ENCODE results near the gene PRAME. TPM values are rescaled to one million over a fixed set of nuclear protein-coding genes. Genes with fewer than 3 reads are reported as not detected.

PRAME gene
- total and polyA plus RNA-seq, 10 of the 15 experiments (the other 5 are each of a cell fraction or from before 2014, with no cell fraction given), result 0.40 to 2.5 (median 0.65) TPM

DNA sequence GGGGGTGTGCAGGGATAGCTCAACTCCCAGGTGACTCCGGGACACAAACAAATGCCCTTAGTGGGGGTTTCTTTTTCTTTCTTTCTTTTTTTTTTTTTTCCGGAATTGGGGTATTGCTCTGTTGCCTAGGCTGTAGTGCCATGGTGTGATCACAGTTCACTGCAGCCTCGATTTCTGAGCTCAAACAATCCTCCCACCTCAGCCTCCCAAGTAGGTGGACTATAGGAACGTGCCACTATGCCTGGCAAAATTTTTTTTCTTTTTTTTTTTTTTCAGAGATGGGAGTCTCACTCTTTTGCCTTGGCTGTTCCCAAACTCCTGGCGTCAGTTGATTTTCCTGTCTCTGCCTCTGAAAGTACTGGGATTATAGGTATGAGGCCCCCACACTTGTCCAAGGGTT lies 25.2 kb downstream of the PRAME start:
- intact Hi-C loops (cut with micrococcal nuclease; ENCODE audit: unreplicated experiment) (no loop called here), in situ Hi-C loops (cut with MboI) (no loop called here)
- H3K9ac ChIP-seq (ENCODE audit: control insufficient read depth, insufficient read depth, low read length), result no peak overlapping the region
- H3K27me3 ChIP-seq (replicated peaks in 1 of 2; ENCODE audit: control insufficient read depth in 2 of 2, insufficient read depth in 2 of 2, low read length in 1 of 2), result no peaks in the 10 kb centered on the region
- H2AFZ ChIP-seq (ENCODE audit: control insufficient read depth, low read depth, low read length), result no peak overlapping the region
- ATAC-seq (no peak), FAIRE-seq (no peak), DNase-seq (ENCODE audit: low read depth, low spot score) (no peak)
- no peaks in the 10 kb centered on the region for H3K9me3 ChIP-seq (replicated peaks; ENCODE audit: control insufficient read depth, insufficient read depth, low read length)
- SMC1A ChIA-PET (ENCODE audit: uncharacterized antibody, unreplicated experiment), result no interaction called here
- no peak overlapping the region for H3K27ac ChIP-seq (ENCODE audit: control insufficient read depth, insufficient read depth)
- POLR2A ChIA-PET, result interaction anchor here (0.6 kb wide), 1 partner anchor 30 kb away, joined by 3 read pairs; no protein-coding TSS in a partner anchor
- no peaks in the 10 kb centered on the region for H3K36me3 ChIP-seq (ENCODE audit: control insufficient read depth in 2 of 2, insufficient read depth in 2 of 2, low read length in 1 of 2)
- WGBS (ENCODE audit: insufficient coverage, insufficient replicate concordance, low lambda C conversion rate, missing lambda C conversion rate), result 8% methylated on average over 4 of the region's 5 CpGs
- RAD21 ChIA-PET (ENCODE audit: unreplicated experiment), result no interaction called here
- no TSS peak for BruUV-seq (replicated peaks)
- H3K79me2 ChIP-seq (ENCODE audit: control insufficient read depth, insufficient read depth, low read length), result no peaks in the 10 kb centered on the region
- H3K4me3 ChIP-seq, result no peak overlapping the region
- H3K4me2 ChIP-seq (ENCODE audit: control insufficient read depth, insufficient read depth), result no peak overlapping the region
- no peaks in the 10 kb centered on the region for H4K20me1 ChIP-seq (ENCODE audit: control insufficient read depth, insufficient read depth)
- no peaks in the 10 kb centered on the region for H3K4me1 ChIP-seq (ENCODE audit: control insufficient read depth, insufficient read depth, low read length)
- no peak for TF ChIP-seq TARDBP (IDR thresholded peaks at IDR 0.05; ENCODE audit: borderline replicate concordance)
- no peak for TF ChIP-seq KAT2A (conservative IDR thresholded peaks at IDR 0.05; ENCODE audit: control insufficient read depth, low read depth, low read length)
- no peak for TF ChIP-seq SREBF1 (IDR thresholded peaks at IDR 0.05; ENCODE audit: low read length)
- TF ChIP-seq CREB1 (IDR thresholded peaks at IDR 0.05; ENCODE audit: low read depth), result no peak
- TF ChIP-seq SMARCA5 (IDR thresholded peaks at IDR 0.05), result no peak
- TF ChIP-seq YY1 (IDR thresholded peaks at IDR 0.05; ENCODE audit: low read depth, low read length), result no peak
- CTCF ChIA-PET, result interaction anchor here (0.6 kb wide), 1 partner anchor 618 kb away, joined by 3 read pairs; no protein-coding TSS in a partner anchor

- intact Hi-C loops (cut with micrococcal nuclease; ENCODE audit: unreplicated experiment), result no loop called here
- DNase-seq (ENCODE audit: low read depth, low spot score) (no peak), FAIRE-seq (no peak), ATAC-seq (no peak)
- Histone ChIP-seq H3K79me2 (ENCODE audit: control insufficient read depth, insufficient read depth, low read length) (no peaks in the 10 kb centered on the region), H3K9ac (ENCODE audit: control insufficient read depth, insufficient read depth, low read length) (no peak overlapping the region), H3K27ac (ENCODE audit: control insufficient read depth, insufficient read depth) (no peak overlapping the region), H2AFZ (ENCODE audit: control insufficient read depth, low read depth, low read length) (no peak overlapping the region), H3K36me3 (ENCODE audit: control insufficient read depth in 2 of 2, insufficient read depth in 2 of 2, low read length in 1 of 2) (no peaks in the 10 kb centered on the region), H3K4me2 (ENCODE audit: control insufficient read depth, insufficient read depth) (no peak overlapping the region), H3K9me3 (replicated peaks; ENCODE audit: control insufficient read depth, insufficient read depth, low read length) (no peaks in the 10 kb centered on the region), H3K4me3 (no peak overlapping the region), H3K27me3 (replicated peaks in 1 of 2; ENCODE audit: control insufficient read depth in 2 of 2, insufficient read depth in 2 of 2, low read length in 1 of 2) (no peaks in the 10 kb centered on the region), H4K20me1 (ENCODE audit: control insufficient read depth, insufficient read depth) (no peaks in the 10 kb centered on the region), H3K4me1 (ENCODE audit: control insufficient read depth, insufficient read depth, low read length) (no peaks in the 10 kb centered on the region)
- in situ Hi-C loops (cut with MboI), result no loop called here
- SMC1A ChIA-PET (ENCODE audit: uncharacterized antibody, unreplicated experiment), result no interaction called here
- no TSS peak for BruUV-seq (replicated peaks)
- RAD21 ChIA-PET (ENCODE audit: unreplicated experiment), result no interaction called here
- TF ChIP-seq ASH2L (IDR thresholded peaks at IDR 0.05; ENCODE audit: borderline replicate concordance, low read depth) (no peak), ZNF217 (IDR thresholded peaks at IDR 0.05) (no peak), CBX3 (IDR thresholded peaks at IDR 0.05; ENCODE audit: borderline replicate concordance, low read depth) (no peak), TAF1 (IDR thresholded peaks at IDR 0.05; ENCODE audit: borderline replicate concordance, low read depth, low read length) (no peak), HDAC2 (IDR thresholded peaks at IDR 0.05) (no peak), HDAC6 (IDR thresholded peaks at IDR 0.05; ENCODE audit: unreplicated experiment) (no peak), TCF7 (IDR thresholded peaks at IDR 0.05; ENCODE audit: borderline replicate concordance) (no peak), PAX8 (IDR thresholded peaks at IDR 0.05) (no peak), MYC (IDR thresholded peaks at IDR 0.05; ENCODE audit: insufficient read depth, insufficient read length, insufficient replicate concordance, low read length, severe bottlenecking) (no peak)
- TF ChIP-seq, protein P1, sequence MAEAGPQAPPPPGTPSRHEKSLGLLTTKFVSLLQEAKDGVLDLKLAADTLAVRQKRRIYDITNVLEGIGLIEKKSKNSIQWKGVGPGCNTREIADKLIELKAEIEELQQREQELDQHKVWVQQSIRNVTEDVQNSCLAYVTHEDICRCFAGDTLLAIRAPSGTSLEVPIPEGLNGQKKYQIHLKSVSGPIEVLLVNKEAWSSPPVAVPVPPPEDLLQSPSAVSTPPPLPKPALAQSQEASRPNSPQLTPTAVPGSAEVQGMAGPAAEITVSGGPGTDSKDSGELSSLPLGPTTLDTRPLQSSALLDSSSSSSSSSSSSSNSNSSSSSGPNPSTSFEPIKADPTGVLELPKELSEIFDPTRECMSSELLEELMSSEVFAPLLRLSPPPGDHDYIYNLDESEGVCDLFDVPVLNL (IDR thresholded peaks at IDR 0.05; ENCODE audit: low read depth, low read length), result no peak
- TF ChIP-seq, protein P2, sequence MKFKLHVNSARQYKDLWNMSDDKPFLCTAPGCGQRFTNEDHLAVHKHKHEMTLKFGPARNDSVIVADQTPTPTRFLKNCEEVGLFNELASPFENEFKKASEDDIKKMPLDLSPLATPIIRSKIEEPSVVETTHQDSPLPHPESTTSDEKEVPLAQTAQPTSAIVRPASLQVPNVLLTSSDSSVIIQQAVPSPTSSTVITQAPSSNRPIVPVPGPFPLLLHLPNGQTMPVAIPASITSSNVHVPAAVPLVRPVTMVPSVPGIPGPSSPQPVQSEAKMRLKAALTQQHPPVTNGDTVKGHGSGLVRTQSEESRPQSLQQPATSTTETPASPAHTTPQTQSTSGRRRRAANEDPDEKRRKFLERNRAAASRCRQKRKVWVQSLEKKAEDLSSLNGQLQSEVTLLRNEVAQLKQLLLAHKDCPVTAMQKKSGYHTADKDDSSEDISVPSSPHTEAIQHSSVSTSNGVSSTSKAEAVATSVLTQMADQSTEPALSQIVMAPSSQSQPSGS (IDR thresholded peaks at IDR 0.05; ENCODE audit: low read length), result no peak
- CTCF ChIA-PET, result interaction anchor here (0.6 kb wide), 1 partner anchor 618 kb away, joined by 3 read pairs; no protein-coding TSS in a partner anchor
- POLR2A ChIA-PET, result no interaction called here
- 81% methylated on average over 1 of the region's 1 CpG for WGBS (ENCODE audit: insufficient coverage, insufficient replicate concordance, low lambda C conversion rate, missing lambda C conversion rate)
Measured at GRCh38 chr22:22533417-22533816, 25.6 kb downstream of the PRAME start.

All from GM12878 (cell line).